Hindlimb muscle (tissue), 1 donor: ENCODE measurements around the gene PRDX4. TPM values are rescaled to one million over a fixed set of nuclear protein-coding genes. Genes with fewer than 3 reads are reported as not detected.
"Not testable (repeated sequence)": the region's sequence is repeated elsewhere in the genome, so short reads cannot be mapped to it uniquely, and the experiment has no call there.

Source experiments
- DNase-seq: peaks from one replicate; pipeline ENCODE4 v3.0.0-alpha.2; 2013
- polyA plus RNA-seq: library from polyadenylated mRNA; unstranded; fragments of 120-200 nt; gene quantifications from one replicate; pipeline ENCODE4 v1.2.1, GENCODE V29; 2013; ENCODE audit not compliant: insufficient read length

Gene PRDX4
- polyA plus RNA-seq = 57.3 TPM

DNA sequence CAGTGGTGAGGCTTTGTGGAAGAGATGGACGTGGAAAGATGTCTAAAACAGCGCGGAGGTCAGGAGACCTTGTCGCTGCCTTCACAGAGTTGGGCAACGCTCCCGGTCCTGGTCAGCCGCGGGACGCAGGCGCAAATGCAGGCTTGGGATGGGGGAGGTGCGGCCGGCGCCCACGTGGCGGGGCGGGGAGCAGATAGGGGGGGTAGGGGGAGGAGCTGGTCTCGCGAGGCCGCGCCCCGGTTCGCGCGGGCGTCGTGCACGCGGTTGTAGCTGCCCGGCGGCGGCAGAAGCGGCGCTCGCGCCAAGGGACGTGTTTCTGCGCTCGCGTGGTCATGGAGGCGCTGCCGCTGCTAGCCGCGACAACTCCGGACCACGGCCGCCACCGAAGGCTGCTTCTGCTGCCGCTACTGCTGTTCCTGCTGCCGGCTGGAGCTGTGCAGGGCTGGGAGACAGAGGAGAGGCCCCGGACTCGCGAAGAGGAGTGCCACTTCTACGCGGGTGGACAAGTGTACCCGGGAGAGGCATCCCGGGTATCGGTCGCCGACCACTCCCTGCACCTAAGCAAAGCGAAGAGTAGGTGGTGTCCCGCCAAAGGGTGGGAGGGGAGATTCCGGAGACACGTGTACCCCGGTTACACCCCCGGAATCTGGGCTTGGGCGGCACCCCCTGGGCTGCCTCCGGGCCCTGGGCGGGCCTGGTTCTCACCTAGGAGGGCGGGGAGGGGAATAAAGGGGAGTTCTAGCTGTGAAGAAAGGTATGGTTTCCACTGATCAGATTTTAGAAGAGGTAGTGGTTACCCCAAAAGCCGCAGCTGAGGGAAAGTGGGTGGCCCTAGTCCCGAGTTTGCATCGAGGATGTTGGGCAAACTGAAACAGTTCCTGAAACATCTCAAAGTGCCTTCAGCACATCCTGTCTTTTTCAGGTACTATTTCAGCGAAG lies at the start of gene PRDX4:
Gene PRDX4 (plus strand): TSS at position 255 of the 939 bp plus-strand sequence. CDS start 78 bp downstream, at position 333.
- peak; percentile 90 for DNase-seq

GRCh38 chrX:23621621-23622265 lies 45.5 kb upstream of the PRDX4 start:
- no peak for DNase-seq

- DNase-seq = no peak
Measured at GRCh38 chrX:23623797-23624196, 43.5 kb upstream of the PRDX4 start.

- no peak for DNase-seq
Measured at GRCh38 chrX:23626651-23627050, 40.6 kb upstream of the PRDX4 start.

DNA sequence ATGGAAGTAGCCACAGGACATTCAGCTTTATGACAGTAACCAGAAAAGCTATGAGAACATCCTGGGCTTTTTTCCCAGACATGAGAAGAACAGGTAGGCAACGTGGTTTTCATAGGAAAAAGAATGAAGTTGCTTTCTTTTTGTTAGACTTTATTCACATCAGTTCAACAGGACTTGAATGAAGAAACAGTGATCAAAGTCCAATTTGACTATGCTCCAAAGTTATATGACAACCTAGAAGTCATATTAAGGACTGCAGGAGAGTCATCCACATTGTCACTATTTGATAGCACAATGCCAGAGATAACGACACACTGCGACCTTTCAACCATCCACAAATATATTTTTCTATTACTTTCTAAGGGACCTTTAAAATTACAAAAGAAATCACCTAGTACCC lies 39.2 kb upstream of the PRDX4 start:
- no peak for DNase-seq

- DNase-seq = no peak
Measured at GRCh38 chrX:23631136-23631535, 36.2 kb upstream of the PRDX4 start.

DNA sequence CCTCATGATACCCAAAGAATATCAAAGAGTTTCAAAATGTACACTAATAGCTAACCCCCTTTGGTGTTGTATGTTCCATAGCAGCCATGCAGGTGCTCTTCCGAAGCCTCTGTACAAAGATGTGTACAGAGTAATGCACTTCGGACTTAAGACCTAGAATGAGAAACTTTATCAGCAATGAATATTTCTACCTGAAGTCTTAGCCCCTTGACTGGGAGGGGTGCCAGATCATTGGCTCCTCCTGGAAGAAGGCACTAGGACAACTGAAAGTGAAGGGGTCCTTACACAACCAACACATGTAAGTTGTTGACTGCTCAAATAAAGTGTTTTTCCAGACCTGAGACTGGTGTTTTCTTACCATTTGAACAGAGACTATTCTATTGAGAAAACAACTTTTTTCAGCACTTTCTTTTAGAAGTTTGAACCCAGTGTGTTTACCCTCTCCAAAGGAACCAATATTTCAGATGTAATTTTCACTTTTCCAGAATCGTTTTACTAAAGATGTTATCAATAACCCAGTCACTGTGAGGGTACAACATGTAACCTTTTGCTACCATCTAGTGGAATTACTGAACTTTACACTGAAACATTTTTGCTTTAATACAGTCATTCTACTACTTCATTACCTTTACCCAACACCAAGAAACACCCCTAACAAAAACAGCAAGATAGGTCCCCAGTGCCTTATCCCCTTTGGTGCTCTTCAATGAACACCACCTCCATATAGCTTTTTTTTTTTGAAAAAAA lies 33.3 kb upstream of the PRDX4 start:
- no peak for DNase-seq

GRCh38 chrX:23637187-23637586 lies 30.1 kb upstream of the PRDX4 start:
- no peak for DNase-seq

GRCh38 chrX:23643020-23643419 lies 24.3 kb upstream of the PRDX4 start:
- DNase-seq = no peak

- DNase-seq = no peak
Measured at GRCh38 chrX:23644744-23645143, 22.5 kb upstream of the PRDX4 start.

DNA sequence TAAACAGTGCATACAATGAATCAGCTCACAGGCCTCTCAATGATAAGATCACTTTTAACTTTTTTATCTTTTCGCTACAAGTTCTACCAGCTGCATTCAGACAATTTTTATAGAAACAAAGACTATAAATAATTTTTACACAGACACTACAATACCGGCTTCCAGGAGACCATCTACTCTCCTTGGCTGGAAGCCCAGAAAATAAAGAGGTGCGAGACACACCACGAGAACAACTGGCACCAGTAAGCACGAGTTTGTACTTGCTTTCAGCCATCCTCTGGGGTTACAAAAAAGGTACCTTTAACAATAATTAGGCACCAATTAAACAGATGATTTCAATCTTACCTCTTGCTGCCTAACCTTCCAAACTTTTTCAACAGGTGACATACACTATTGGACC lies 11.2 kb upstream of the PRDX4 start:
- DNase-seq = no peak

GRCh38 chrX:23656684-23657083 lies 10.6 kb upstream of the PRDX4 start:
- DNase-seq = no peak

GRCh38 chrX:23659339-23659738 lies 8.0 kb upstream of the PRDX4 start:
- no peak for DNase-seq

GRCh38 chrX:23660083-23660765 lies 7.1 kb upstream of the PRDX4 start:
- DNase-seq = not testable (repeated sequence)

DNA sequence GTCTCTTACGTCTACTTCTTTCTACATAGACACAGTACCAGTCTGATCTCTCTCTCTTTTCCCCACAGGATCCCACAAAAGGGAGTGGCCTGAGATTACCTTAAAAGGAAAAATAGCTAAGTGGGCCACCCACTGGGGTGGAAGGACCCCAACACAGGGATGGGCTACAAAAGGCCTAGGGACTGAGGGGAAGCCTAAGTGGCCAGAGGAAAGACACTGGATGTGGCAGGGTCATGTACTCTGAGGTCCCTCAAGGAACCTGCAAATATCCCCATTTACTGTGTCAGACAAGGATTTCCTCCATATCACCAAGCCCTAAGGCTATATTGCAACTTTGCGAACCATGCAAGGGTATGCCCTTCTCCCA lies 6.5 kb upstream of the PRDX4 start:
- DNase-seq = no peak

- DNase-seq = no peak
Measured at GRCh38 chrX:23661671-23662070, 5.6 kb upstream of the PRDX4 start.

DNA sequence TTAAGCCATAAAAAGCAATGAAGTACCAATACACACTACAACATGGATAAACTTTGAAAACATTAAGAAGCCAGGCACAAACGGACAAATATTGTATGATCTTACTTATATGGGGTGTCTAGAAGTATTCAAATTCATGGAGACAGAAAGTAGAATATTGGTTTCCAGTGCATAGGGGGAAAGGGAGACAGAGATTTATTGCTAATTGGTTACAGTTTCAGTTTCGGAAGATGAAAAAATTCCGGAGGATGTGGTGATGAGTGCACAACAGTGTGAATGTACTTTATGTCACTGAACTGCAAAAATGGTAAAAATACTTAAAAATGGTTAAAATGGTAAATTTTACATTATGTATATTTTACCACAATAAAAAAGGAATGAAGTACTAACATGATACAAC lies 5.1 kb upstream of the PRDX4 start:
- no peak for DNase-seq

GRCh38 chrX:23662853-23663252 lies 4.4 kb upstream of the PRDX4 start:
- no peak for DNase-seq

DNA sequence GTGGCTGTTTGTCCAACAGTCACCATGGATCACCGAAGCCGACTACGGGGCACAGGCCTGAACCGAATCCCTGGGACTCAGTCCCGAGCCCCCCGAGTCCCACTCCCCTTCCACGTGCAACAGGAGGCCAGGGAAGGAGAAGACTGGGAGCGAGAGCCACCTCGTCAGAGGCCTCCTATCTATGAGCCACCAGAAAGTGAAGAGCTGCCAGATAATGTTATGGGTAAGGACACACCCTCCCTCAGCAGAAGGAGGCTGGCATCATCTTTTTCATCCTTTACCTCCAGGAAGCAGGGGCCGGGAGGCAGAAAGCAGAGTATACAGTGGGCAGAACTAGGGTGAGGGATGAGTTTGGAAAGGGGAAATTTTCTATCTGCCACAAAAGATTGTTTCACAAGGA lies 2.8 kb upstream of the PRDX4 start:
- DNase-seq = no peak

- no peak for DNase-seq
Measured at GRCh38 chrX:23666282-23666681, 1.0 kb upstream of the PRDX4 start.

DNA sequence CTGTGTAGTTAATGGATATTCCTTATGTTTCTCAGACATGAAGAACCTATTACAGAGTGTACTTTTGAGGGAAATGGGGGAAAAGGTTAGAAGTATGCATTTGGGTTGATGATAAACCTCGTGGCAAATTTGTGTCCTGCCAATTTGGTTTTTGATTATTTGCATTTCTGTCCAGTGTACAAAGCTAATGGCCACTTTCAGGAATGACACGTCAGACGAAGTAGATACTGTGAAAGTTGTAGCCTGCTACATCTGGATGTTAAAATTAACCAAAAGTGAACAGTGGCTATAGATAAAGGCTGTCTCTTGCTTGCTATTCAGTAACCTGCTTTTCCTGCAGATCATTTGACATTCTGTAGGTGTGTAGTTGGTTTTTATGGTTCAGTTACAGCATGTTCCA lies 1.0 kb downstream of the PRDX4 start:
- no peak for DNase-seq

GRCh38 chrX:23670528-23670927 lies 3.2 kb downstream of the PRDX4 start:
- peak; percentile 23 for DNase-seq

DNA sequence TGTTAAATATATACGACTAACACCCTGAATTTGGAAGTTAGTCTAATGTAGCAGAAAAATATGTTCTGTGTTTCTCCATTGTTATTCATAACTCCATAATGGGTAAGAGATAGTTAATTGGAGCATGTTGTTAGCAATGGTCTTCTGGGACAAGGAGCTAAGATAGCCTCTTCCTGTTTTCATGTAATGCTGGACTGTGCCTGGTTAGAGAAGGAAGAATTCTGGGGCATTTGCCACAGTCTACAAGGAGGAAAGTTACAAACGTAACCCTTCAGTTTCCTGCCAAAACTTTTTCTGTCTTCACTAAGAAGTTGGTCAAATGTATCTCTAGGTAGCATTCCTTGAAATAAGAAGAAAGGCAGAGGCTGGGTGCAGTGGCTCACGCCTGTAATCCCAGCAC lies 5.8 kb downstream of the PRDX4 start:
- no peak for DNase-seq
